ENCODE data around the gene NXPE4.

DNA sequence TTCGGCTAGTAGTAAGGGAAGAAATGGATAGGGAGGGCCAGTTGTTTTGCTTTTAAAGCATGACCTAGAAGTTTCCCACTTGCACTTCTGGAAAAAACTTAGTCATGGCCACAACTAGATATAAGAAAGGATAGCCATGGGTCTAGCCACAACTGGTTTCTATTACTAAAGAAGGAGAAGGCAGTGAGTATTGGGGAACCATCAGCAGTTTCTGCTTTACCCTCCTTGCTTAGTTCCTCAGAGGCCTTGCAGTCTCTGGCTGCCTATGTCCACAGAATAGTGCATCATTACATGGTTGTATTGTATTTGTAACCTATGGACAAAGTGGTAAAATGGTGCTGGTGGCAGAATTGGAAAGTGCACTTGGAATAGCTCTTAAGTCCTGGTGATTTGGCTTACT lies 71.5 kb downstream of the NXPE4 start:
- TF ChIP-seq, protein P1, sequence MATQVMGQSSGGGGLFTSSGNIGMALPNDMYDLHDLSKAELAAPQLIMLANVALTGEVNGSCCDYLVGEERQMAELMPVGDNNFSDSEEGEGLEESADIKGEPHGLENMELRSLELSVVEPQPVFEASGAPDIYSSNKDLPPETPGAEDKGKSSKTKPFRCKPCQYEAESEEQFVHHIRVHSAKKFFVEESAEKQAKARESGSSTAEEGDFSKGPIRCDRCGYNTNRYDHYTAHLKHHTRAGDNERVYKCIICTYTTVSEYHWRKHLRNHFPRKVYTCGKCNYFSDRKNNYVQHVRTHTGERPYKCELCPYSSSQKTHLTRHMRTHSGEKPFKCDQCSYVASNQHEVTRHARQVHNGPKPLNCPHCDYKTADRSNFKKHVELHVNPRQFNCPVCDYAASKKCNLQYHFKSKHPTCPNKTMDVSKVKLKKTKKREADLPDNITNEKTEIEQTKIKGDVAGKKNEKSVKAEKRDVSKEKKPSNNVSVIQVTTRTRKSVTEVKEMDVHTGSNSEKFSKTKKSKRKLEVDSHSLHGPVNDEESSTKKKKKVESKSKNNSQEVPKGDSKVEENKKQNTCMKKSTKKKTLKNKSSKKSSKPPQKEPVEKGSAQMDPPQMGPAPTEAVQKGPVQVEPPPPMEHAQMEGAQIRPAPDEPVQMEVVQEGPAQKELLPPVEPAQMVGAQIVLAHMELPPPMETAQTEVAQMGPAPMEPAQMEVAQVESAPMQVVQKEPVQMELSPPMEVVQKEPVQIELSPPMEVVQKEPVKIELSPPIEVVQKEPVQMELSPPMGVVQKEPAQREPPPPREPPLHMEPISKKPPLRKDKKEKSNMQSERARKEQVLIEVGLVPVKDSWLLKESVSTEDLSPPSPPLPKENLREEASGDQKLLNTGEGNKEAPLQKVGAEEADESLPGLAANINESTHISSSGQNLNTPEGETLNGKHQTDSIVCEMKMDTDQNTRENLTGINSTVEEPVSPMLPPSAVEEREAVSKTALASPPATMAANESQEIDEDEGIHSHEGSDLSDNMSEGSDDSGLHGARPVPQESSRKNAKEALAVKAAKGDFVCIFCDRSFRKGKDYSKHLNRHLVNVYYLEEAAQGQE (IDR thresholded peaks at IDR 0.05; ENCODE audit: borderline replicate concordance): no peak
- TF ChIP-seq, protein P2, sequence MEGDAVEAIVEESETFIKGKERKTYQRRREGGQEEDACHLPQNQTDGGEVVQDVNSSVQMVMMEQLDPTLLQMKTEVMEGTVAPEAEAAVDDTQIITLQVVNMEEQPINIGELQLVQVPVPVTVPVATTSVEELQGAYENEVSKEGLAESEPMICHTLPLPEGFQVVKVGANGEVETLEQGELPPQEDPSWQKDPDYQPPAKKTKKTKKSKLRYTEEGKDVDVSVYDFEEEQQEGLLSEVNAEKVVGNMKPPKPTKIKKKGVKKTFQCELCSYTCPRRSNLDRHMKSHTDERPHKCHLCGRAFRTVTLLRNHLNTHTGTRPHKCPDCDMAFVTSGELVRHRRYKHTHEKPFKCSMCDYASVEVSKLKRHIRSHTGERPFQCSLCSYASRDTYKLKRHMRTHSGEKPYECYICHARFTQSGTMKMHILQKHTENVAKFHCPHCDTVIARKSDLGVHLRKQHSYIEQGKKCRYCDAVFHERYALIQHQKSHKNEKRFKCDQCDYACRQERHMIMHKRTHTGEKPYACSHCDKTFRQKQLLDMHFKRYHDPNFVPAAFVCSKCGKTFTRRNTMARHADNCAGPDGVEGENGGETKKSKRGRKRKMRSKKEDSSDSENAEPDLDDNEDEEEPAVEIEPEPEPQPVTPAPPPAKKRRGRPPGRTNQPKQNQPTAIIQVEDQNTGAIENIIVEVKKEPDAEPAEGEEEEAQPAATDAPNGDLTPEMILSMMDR (IDR thresholded peaks at IDR 0.05; ENCODE audit: poor library complexity, severe bottlenecking): no peak
- TF ChIP-seq POLR2AphosphoS5 (IDR thresholded peaks at IDR 0.05): no peak
- TF ChIP-seq EP300 (conservative IDR thresholded peaks at IDR 0.05; ENCODE audit: poor library complexity, severe bottlenecking): no peak
- TF ChIP-seq EZH2 (IDR thresholded peaks at IDR 0.05; ENCODE audit: borderline replicate concordance, insufficient read depth, low read length, poor library complexity, severe bottlenecking): no peak
